Smooth muscle cell (in vitro differentiated cells): ENCODE measurements around the gene NRF1. TPM values are rescaled to one million over a fixed set of nuclear protein-coding genes. Genes with fewer than 3 reads are reported as not detected.

ENCODE experiments used
- DNase-seq: peaks from one replicate; lab custom pipeline; 2025; ENCODE audit not compliant: unreplicated experiment; lab: John Stamatoyannopoulos, UW
- H2AFZ ChIP-seq: fragments of 200-600 bp; sonication (generic); 2 replicates; pipeline ENCODE4 v1.6.0; 2016; ENCODE audit warnings: antibody characterized with exemption, low read depth, mild to moderate bottlenecking
- H3F3A ChIP-seq: fragments of 200-600 bp; sonication (generic); 2 replicates; pipeline ENCODE4 v1.6.0; 2017; ENCODE audit warnings: antibody characterized with exemption, low read depth
- H3K27ac ChIP-seq: fragments of 200-600 bp; sonication (generic); 2 replicates; pipeline ENCODE4 v1.5.1; 2016; ENCODE audit warnings: low read depth, mild to moderate bottlenecking
- H3K27me3 ChIP-seq: fragments of 200-600 bp; sonication (generic); 2 replicates; pipeline ENCODE4 v1.6.1; 2016; ENCODE audit warnings: low read depth, mild to moderate bottlenecking
- H3K36me3 ChIP-seq: fragments of 200-600 bp; sonication (generic); 2 replicates; pipeline ENCODE4 v1.5.1; 2016; ENCODE audit warnings: low read depth
- H3K4me1 ChIP-seq: fragments of 200-600 bp; sonication (generic); 2 replicates; pipeline ENCODE4 v1.5.1; 2016; ENCODE audit warnings: low read depth
- H3K4me2 ChIP-seq: fragments of 200-600 bp; sonication (generic); 2 replicates; pipeline ENCODE4 v1.6.0; 2016; ENCODE audit warnings: mild to moderate bottlenecking
- H3K4me3 ChIP-seq: fragments of 200-600 bp; sonication (generic); 2 replicates; pipeline ENCODE4 v1.5.1; 2016; ENCODE audit warnings: mild to moderate bottlenecking
- H3K79me2 ChIP-seq: fragments of 200-600 bp; sonication (generic); 2 replicates; pipeline ENCODE4 v1.6.0; 2016; ENCODE audit warnings: low read depth, mild to moderate bottlenecking
- H3K9ac ChIP-seq: fragments of 200-600 bp; sonication (generic); 2 replicates; pipeline ENCODE4 v1.6.0; 2016; ENCODE audit warnings: low read depth
- H3K9me3 ChIP-seq: fragments of 200-600 bp; sonication (generic); replicated peaks from 2 replicates; pipeline ENCODE4 v1.5.1; 2016; ENCODE audit warnings: low read depth
- H4K20me1 ChIP-seq: fragments of 200-600 bp; sonication (generic); 2 replicates; pipeline ENCODE4 v1.6.0; 2016; ENCODE audit warnings: low read depth
- WGBS: methylation state at CpG from one replicate; pipeline ENCODE4 v1.1.7; 2016; ENCODE audit warnings: low lambda C conversion rate; 5-methylcytosine and 5-hydroxymethylcytosine counted together
- polyA plus RNA-seq: library from polyadenylated mRNA; unstranded; fragments of >200 nt; fragmentation: Nextera tagmentation; extraction: Ambion mirVana; gene quantifications from 2 replicates; pipeline ENCODE4 v1.2.1, GENCODE V29; 2016
- total RNA-seq: library from RNA; depleted of rRNA; stranded (reverse); fragments of >200 nt; gene quantifications from 2 replicates; pipeline ENCODE4 v1.2.3, GENCODE V29; 2014
- TF ChIP-seq, protein P1 (sequence below): fragments of 200-600 bp; sonication (generic); IDR thresholded peaks from 2 replicates; pipeline ENCODE4 v1.5.1; 2017; ENCODE audit warnings: borderline replicate concordance, mild to moderate bottlenecking, antibody characterized with exemption; ENCODE audit not compliant: insufficient read depth, poor library complexity, severe bottlenecking

The NRF1 gene
- total and polyA plus RNA-seq, 2 experiments from 2014 or later, result 8.9 to 13.4 TPM

DNA sequence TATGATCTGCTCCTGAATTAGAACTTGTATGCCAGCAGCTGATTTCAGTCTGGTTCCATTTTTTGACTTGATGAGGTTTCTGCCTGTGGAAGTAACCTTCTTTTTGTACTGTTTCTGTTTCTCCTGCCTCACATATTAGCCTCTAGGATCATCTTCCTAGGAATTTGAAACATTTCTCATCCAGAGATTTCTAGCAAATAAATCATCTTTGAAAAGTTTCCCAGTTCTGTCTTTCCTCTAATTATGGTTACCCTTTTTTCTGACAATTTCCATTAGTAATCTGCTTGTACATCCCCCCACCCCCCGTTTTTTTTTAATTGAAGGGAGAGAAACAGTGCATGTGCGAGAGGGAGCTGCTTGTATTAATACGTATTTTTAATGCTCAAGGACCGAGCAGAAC is 92.2 kb downstream of the NRF1 start:
- no peak overlapping the region for H3K27ac ChIP-seq
- no peak overlapping the region for H3K4me3 ChIP-seq
- peaks cover 5% of the 10 kb centered on the region for H4K20me1 ChIP-seq
- 97% methylated on average over 4 of the region's 4 CpGs for WGBS
- no peak overlapping the region for H3K9ac ChIP-seq
- TF ChIP-seq, protein P1, sequence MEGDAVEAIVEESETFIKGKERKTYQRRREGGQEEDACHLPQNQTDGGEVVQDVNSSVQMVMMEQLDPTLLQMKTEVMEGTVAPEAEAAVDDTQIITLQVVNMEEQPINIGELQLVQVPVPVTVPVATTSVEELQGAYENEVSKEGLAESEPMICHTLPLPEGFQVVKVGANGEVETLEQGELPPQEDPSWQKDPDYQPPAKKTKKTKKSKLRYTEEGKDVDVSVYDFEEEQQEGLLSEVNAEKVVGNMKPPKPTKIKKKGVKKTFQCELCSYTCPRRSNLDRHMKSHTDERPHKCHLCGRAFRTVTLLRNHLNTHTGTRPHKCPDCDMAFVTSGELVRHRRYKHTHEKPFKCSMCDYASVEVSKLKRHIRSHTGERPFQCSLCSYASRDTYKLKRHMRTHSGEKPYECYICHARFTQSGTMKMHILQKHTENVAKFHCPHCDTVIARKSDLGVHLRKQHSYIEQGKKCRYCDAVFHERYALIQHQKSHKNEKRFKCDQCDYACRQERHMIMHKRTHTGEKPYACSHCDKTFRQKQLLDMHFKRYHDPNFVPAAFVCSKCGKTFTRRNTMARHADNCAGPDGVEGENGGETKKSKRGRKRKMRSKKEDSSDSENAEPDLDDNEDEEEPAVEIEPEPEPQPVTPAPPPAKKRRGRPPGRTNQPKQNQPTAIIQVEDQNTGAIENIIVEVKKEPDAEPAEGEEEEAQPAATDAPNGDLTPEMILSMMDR, result no peak
- DNase-seq, result no peak
- H3K36me3 ChIP-seq, result no peaks in the 10 kb centered on the region
- no peaks in the 10 kb centered on the region for H3K4me1 ChIP-seq
- no peak overlapping the region for H2AFZ ChIP-seq
- no peaks in the 10 kb centered on the region for H3K79me2 ChIP-seq
- no peaks in the 10 kb centered on the region for H3K27me3 ChIP-seq
- H3F3A ChIP-seq, result no peaks in the 10 kb centered on the region
- no peak overlapping the region for H3K4me2 ChIP-seq
- no peaks in the 10 kb centered on the region for H3K9me3 ChIP-seq

DNA sequence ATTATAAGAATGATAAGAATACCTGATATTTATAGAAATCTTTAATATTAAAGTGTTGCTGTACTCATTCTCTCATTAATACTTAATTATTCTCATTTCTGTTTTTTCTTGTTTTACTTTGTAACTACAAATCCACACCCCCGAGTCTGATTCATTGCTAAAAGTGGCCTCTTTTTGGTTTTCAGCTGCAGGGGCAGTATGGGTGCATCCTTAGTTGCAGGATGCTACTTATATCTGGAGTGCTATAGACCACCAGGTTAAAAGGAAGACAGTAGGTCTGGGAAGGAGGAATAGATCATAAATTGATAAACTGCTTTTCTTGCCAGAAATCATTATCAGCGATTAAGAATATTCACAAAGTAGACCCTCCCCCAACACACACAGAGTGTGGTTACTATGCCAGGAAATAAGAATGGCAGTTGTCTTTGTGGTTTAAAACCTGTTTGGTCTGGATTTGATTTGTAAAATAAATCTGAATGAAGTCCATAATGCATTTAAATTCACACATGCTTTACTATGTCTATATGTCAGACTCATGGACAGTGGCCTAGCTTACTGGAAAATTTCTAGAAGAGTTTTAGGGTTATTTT is 96.5 kb downstream of the NRF1 start:
- WGBS, result 95% methylated on average over 2 of the region's 2 CpGs
- Histone ChIP-seq H3F3A (no peaks in the 10 kb centered on the region), H4K20me1 (no peaks in the 10 kb centered on the region), H3K79me2 (no peaks in the 10 kb centered on the region), H3K9ac (no peak overlapping the region), H3K27me3 (no peaks in the 10 kb centered on the region), H3K9me3 (no peaks in the 10 kb centered on the region), H3K36me3 (peaks cover 11% of the 10 kb centered on the region), H3K27ac (no peak overlapping the region), H2AFZ (no peak overlapping the region), H3K4me3 (no peak overlapping the region), H3K4me2 (no peak overlapping the region), H3K4me1 (no peaks in the 10 kb centered on the region)
- DNase-seq, result no peak
- TF ChIP-seq, protein P1, result no peak

DNA sequence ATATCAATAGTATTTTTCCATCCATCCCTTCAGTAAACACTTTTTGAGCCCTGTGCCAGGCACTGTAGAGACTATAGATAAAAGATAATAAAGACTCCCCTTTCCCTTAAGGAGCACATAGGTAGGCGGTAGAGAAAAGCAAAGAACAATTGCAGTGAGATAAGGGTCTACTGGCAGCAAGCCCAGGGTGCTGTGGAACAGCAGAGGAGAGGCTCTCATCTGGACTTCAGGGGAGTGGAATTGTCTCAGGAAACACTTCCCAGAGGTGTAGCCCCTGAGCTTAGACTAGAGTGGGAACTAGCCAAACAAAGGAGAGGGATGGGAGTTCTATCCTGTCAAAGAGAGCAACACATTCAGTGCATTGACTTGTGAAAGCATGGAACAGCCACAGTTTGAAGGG is 102.0 kb downstream of the NRF1 start:
- WGBS, result 100% methylated on average over 1 of the region's 1 CpG
- no peaks in the 10 kb centered on the region for H4K20me1 ChIP-seq

More for the DNA sequence above, 102.0 kb downstream of the NRF1 start:
- TF ChIP-seq, protein P1, result no peak
- no peaks in the 10 kb centered on the region for H3K79me2 ChIP-seq
- DNase-seq, result no peak
- peaks cover 20% of the 10 kb centered on the region for H3K36me3 ChIP-seq
- no peak overlapping the region for H3K4me3 ChIP-seq
- H3K27ac ChIP-seq, result no peak overlapping the region
- no peaks in the 10 kb centered on the region for H3K4me1 ChIP-seq
- no peak overlapping the region for H3K4me2 ChIP-seq
- H3K27me3 ChIP-seq, result no peaks in the 10 kb centered on the region
- H2AFZ ChIP-seq, result no peak overlapping the region
- H3F3A ChIP-seq, result no peaks in the 10 kb centered on the region
- no peak overlapping the region for H3K9ac ChIP-seq
- H3K9me3 ChIP-seq, result no peaks in the 10 kb centered on the region
